HEK293 (cell line): ENCODE results near the gene PANX3.

Source experiments
- CTCF ChIA-PET: fragments of 350-600 bp; formaldehyde crosslinking; extraction: SDS; loops from one replicate; lab custom pipeline; 2021; ENCODE audit warnings: antibody characterized with exemption; lab: Yijun Ruan, JAX
- POLR2A ChIA-PET: fragments of 300-600 bp; formaldehyde crosslinking; extraction: SDS; loops from one replicate; lab custom pipeline; 2020; ENCODE audit warnings: antibody characterized with exemption, inconsistent platforms; lab: Yijun Ruan, JAX
- H3K27ac ChIP-seq: fragments of 200-500 bp; sonication (Bioruptor generic); 2 replicates; pipeline ENCODE4 v1.5.1; 2014; ENCODE audit warnings: low read depth, low read length, control low read depth, inconsistent platforms; ENCODE audit errors: extremely low read depth
- H3K36me3 ChIP-seq, 2 experiments: fragments of 200-500 bp in 1 of 2; sonication (Bioruptor generic) in 1 of 2; 1 replicate in 1 of 2; 2 replicates in 1 of 2; pipeline ENCODE4 v1.5.1; 2014 to 2017; ENCODE audit warnings: inconsistent platforms in 2 of 2, low read length in 2 of 2; ENCODE audit not compliant: control insufficient read depth in 2 of 2, insufficient read depth in 1 of 2
- H3K4me1 ChIP-seq: fragments of 200-500 bp; sonication (Bioruptor generic); 2 replicates; pipeline ENCODE4 v1.5.1; 2014; ENCODE audit warnings: mild to moderate bottlenecking, low read length, inconsistent platforms; ENCODE audit not compliant: control insufficient read depth, insufficient read depth
- H3K4me3 ChIP-seq: 2 replicates; pipeline ENCODE4 v1.5.1; 2011; ENCODE audit warnings: low read depth, mild to moderate bottlenecking, control low read depth, low read length, moderate library complexity
- H3K9me3 ChIP-seq: fragments of 200-500 bp; sonication (Bioruptor generic); 2 replicates; pipeline ENCODE4 v1.5.1; 2014; ENCODE audit warnings: low read depth, low read length, inconsistent platforms; ENCODE audit not compliant: control insufficient read depth, insufficient read depth
- GLIS1 ChIP-seq: fragments of 450-650 bp; formaldehyde crosslinking; IDR thresholded peaks from 2 replicates; pipeline ENCODE4 v1.5.1; 2016; ENCODE audit warnings: missing biosample characterization, missing genetic modification characterization
- KLF9 ChIP-seq: fragments of 450-650 bp; formaldehyde crosslinking; IDR thresholded peaks from 2 replicates; pipeline ENCODE4 v1.5.1; 2016; ENCODE audit warnings: missing biosample characterization, missing genetic modification characterization, low read depth
- OSR2 ChIP-seq: fragments of 450-650 bp; formaldehyde crosslinking; IDR thresholded peaks from 2 replicates; pipeline ENCODE4 v1.5.1; 2016; ENCODE audit warnings: missing biosample characterization, missing genetic modification characterization
- TRIM28 ChIP-seq: IDR thresholded peaks from 2 replicates; pipeline ENCODE4 v1.6.1; 2011; ENCODE audit warnings: low read length, control low read depth, borderline replicate concordance
- ZNF138 ChIP-seq: fragments of 450-650 bp; formaldehyde crosslinking; IDR thresholded peaks from 2 replicates; pipeline ENCODE4 v1.5.1; 2016; ENCODE audit warnings: missing biosample characterization, missing genetic modification characterization, borderline replicate concordance
- ZNF140 ChIP-seq: fragments of 450-650 bp; formaldehyde crosslinking; IDR thresholded peaks from 2 replicates; pipeline ENCODE4 v1.5.1; 2016; ENCODE audit warnings: missing biosample characterization, missing genetic modification characterization
- ZNF19 ChIP-seq: fragments of 450-650 bp; formaldehyde crosslinking; IDR thresholded peaks from 2 replicates; pipeline ENCODE4; 2016; ENCODE audit warnings: missing biosample characterization, missing genetic modification characterization, low read depth
- ZNF302 ChIP-seq: fragments of 450-650 bp; formaldehyde crosslinking; IDR thresholded peaks from 2 replicates; pipeline ENCODE4 v1.5.1; 2016; ENCODE audit warnings: missing biosample characterization, missing genetic modification characterization, low read depth
- ZNF341 ChIP-seq: fragments of 450-650 bp; formaldehyde crosslinking; IDR thresholded peaks from 2 replicates; pipeline ENCODE4; 2016; ENCODE audit warnings: low read depth, missing biosample characterization, missing genetic modification characterization
- ZNF394 ChIP-seq: fragments of 450-650 bp; formaldehyde crosslinking; IDR thresholded peaks from 2 replicates; pipeline ENCODE4 v1.5.1; 2016; ENCODE audit warnings: missing biosample characterization, missing genetic modification characterization, mild to moderate bottlenecking, moderate library complexity, borderline replicate concordance
- ZNF416 ChIP-seq: fragments of 450-650 bp; formaldehyde crosslinking; IDR thresholded peaks from 2 replicates; pipeline ENCODE4 v1.5.1; 2016; ENCODE audit warnings: missing biosample characterization, missing genetic modification characterization
- ZNF514 ChIP-seq: fragments of 450-650 bp; formaldehyde crosslinking; IDR thresholded peaks from 2 replicates; pipeline ENCODE4 v1.5.1; 2016; ENCODE audit warnings: missing biosample characterization, missing genetic modification characterization
- ZNF585B ChIP-seq: fragments of 450-650 bp; formaldehyde crosslinking; IDR thresholded peaks from 2 replicates; pipeline ENCODE4 v1.5.1; 2016; ENCODE audit warnings: missing biosample characterization, missing genetic modification characterization
- TF ChIP-seq, protein P1 (sequence below): fragments of 450-650 bp; formaldehyde crosslinking; conservative IDR thresholded peaks from 2 replicates; pipeline ENCODE4 v1.5.1; 2016; ENCODE audit warnings: low read depth, missing biosample characterization, missing genetic modification characterization
- TF ChIP-seq, protein P2 (sequence below): fragments of 450-650 bp; IDR thresholded peaks from 2 replicates; pipeline ENCODE4 v1.5.1; 2018; ENCODE audit warnings: missing biosample characterization, missing genetic modification characterization
- TF ChIP-seq, protein P3 (sequence below): fragments of 450-650 bp; formaldehyde crosslinking; IDR thresholded peaks from 2 replicates; pipeline ENCODE4 v1.5.1; 2016; ENCODE audit warnings: missing biosample characterization, missing genetic modification characterization
- TF ChIP-seq, protein P4 (sequence below): fragments of 450-650 bp; formaldehyde crosslinking; IDR thresholded peaks from 2 replicates; pipeline ENCODE4 v1.5.1; 2016; ENCODE audit warnings: missing biosample characterization, missing genetic modification characterization

Gene PANX3

DNA sequence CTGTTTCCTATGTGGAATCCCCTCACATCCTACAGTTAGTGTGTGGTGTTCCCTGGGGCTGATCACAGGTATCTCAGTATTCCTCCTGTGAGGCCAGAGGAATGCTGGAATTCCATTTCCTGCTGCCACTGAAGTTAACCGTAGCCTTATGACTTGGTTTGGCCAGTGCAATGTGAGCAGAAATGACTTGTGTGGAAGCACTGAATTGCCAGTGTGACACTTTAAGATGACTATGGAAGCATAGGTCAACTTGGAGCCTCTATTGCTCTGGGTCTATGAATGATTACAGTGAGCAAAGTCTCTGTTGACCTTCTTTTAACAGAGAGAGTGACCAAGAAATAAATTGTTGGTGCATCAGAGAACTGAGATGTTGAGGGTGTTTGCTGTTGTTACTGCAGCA lies 28.0 kb downstream of the PANX3 start:
- H3K4me3 ChIP-seq = no peak overlapping the region
- no peaks in the 10 kb centered on the region for H3K4me1 ChIP-seq
- H3K9me3 ChIP-seq = no peaks in the 10 kb centered on the region
- CTCF ChIA-PET = interaction anchor here (0.6 to 1.4 kb wide), 4 partner anchors 127 to 223 kb away, joined by 3 to 6 read pairs (median 4); no protein-coding TSS in a partner anchor
- TF ChIP-seq ZNF19 (tag by site-specific recombination) (no peak), ZNF585B (tag by site-specific recombination) (no peak), TRIM28 (no peak), OSR2 (tag by site-specific recombination) (no peak), ZNF302 (tag by site-specific recombination) (no peak), GLIS1 (no peak), ZNF394 (tag by site-specific recombination) (no peak), ZNF416 (tag by site-specific recombination) (no peak)
- TF ChIP-seq, protein P1, sequence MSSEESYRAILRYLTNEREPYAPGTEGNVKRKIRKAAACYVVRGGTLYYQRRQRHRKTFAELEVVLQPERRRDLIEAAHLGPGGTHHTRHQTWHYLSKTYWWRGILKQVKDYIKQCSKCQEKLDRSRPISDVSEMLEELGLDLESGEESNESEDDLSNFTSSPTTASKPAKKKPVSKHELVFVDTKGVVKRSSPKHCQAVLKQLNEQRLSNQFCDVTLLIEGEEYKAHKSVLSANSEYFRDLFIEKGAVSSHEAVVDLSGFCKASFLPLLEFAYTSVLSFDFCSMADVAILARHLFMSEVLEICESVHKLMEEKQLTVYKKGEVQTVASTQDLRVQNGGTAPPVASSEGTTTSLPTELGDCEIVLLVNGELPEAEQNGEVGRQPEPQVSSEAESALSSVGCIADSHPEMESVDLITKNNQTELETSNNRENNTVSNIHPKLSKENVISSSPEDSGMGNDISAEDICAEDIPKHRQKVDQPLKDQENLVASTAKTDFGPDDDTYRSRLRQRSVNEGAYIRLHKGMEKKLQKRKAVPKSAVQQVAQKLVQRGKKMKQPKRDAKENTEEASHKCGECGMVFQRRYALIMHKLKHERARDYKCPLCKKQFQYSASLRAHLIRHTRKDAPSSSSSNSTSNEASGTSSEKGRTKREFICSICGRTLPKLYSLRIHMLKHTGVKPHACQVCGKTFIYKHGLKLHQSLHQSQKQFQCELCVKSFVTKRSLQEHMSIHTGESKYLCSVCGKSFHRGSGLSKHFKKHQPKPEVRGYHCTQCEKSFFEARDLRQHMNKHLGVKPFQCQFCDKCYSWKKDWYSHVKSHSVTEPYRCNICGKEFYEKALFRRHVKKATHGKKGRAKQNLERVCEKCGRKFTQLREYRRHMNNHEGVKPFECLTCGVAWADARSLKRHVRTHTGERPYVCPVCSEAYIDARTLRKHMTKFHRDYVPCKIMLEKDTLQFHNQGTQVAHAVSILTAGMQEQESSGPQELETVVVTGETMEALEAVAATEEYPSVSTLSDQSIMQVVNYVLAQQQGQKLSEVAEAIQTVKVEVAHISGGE (tag by site-specific recombination) = no peak
- TF ChIP-seq, all 188 proteins: peak for 0
- H3K36me3 ChIP-seq = peaks cover under 1 to 54% of the 10 kb centered on the region in 2 experiments; a peak in 2 of 3 replicates
- no peak overlapping the region for H3K27ac ChIP-seq
- POLR2A ChIA-PET = interaction anchor here (0.6 kb wide), 1 partner anchor 14 kb away, joined by 3 read pairs; no protein-coding TSS in a partner anchor

DNA sequence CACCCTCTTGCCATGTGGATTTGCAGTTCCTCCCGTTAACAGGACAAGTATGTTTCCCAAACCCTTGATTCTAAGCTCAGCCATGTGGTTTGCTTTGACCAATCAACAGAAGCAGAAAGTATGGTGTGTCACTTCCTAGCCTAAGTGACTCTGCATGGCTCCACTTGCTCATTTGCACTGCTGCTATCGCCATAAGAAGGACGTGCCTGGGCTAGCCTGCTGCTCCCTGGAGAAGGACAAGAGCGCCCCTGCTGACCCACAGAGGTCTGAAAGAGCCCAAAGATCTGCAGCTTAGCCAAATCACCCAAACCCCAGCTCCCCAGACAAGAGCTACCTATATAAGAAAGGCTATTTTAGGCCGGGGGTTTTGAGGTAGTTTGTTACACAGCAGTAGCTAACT lies 29.4 kb downstream of the PANX3 start:
- H3K4me1 ChIP-seq = no peaks in the 10 kb centered on the region
- POLR2A ChIA-PET = interaction anchor here (1.8 kb wide), 1 partner anchor 18 kb away, joined by 6 read pairs; the partner anchor contains the start of gene TBRG1
- H3K4me3 ChIP-seq = no peak overlapping the region
- H3K27ac ChIP-seq = no peak overlapping the region
- H3K36me3 ChIP-seq = peaks cover 0 to 44% of the 10 kb centered on the region in 2 experiments; a peak in 1 of 3 replicates
- CTCF ChIA-PET = interaction anchor here (0.5 to 1.5 kb wide), 2 partner anchors 197 to 268 kb away, joined by 3 read pairs; no protein-coding TSS in a partner anchor
- no peaks in the 10 kb centered on the region for H3K9me3 ChIP-seq
- TF ChIP-seq KLF9 (tag by site-specific recombination) = no peak
- TF ChIP-seq, protein P1 (tag by site-specific recombination) = no peak
- no peak for TF ChIP-seq ZNF138 (tag by site-specific recombination)
- no peak for TF ChIP-seq ZNF140 (tag by site-specific recombination)
- TF ChIP-seq, protein P2, sequence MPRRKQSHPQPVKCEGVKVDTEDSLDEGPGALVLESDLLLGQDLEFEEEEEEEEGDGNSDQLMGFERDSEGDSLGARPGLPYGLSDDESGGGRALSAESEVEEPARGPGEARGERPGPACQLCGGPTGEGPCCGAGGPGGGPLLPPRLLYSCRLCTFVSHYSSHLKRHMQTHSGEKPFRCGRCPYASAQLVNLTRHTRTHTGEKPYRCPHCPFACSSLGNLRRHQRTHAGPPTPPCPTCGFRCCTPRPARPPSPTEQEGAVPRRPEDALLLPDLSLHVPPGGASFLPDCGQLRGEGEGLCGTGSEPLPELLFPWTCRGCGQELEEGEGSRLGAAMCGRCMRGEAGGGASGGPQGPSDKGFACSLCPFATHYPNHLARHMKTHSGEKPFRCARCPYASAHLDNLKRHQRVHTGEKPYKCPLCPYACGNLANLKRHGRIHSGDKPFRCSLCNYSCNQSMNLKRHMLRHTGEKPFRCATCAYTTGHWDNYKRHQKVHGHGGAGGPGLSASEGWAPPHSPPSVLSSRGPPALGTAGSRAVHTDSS (tag by site-specific recombination) = no peak
- no peak for TF ChIP-seq ZNF341 (tag by site-specific recombination)
- TF ChIP-seq ZNF514 (tag by site-specific recombination) = no peak
- TF ChIP-seq, protein P3, sequence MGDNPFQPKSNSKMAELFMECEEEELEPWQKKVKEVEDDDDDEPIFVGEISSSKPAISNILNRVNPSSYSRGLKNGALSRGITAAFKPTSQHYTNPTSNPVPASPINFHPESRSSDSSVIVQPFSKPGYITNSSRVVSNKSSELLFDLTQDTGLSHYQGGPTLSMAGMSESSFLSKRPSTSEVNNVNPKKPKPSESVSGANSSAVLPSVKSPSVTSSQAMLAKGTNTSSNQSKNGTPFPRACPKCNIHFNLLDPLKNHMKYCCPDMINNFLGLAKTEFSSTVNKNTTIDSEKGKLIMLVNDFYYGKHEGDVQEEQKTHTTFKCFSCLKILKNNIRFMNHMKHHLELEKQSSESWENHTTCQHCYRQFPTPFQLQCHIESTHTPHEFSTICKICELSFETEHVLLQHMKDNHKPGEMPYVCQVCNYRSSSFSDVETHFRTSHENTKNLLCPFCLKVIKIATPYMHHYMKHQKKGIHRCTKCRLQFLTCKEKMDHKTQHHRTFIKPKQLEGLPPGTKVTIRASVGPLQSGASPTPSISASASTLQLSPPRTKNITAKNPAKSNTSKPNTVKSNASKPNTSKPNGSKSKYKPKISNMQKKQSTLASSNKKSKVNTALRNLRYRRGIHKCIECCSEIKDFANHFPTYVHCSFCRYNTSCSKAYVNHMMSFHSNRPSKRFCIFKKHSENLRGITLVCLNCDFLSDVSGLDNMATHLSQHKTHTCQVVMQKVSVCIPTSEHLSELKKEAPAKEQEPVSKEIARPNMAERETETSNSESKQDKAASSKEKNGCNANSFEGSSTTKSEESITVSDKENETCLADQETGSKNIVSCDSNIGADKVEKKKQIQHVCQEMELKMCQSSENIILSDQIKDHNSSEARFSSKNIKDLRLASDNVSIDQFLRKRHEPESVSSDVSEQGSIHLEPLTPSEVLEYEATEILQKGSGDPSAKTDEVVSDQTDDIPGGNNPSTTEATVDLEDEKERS (tag by site-specific recombination) = no peak
- TF ChIP-seq, protein P4, sequence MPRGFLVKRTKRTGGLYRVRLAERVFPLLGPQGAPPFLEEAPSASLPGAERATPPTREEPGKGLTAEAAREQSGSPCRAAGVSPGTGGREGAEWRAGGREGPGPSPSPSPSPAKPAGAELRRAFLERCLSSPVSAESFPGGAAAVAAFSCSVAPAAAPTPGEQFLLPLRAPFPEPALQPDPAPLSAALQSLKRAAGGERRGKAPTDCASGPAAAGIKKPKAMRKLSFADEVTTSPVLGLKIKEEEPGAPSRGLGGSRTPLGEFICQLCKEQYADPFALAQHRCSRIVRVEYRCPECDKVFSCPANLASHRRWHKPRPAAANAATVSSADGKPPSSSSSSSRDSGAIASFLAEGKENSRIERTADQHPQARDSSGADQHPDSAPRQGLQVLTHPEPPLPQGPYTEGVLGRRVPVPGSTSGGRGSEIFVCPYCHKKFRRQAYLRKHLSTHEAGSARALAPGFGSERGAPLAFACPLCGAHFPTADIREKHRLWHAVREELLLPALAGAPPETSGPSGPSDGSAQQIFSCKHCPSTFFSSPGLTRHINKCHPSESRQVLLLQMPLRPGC (tag by site-specific recombination) = no peak
